IMR-90 (cell line): ENCODE results near the gene PDZD2. TPM values are rescaled to one million over a fixed set of nuclear protein-coding genes. Genes with fewer than 3 reads are reported as not detected.

Experiments
- ATAC-seq: fragments of 200-7000 bp; cut with Tn5 transposase; 2 replicates; pipeline ENCODE4 v1.9.1; 2020; ENCODE audit warnings: low read depth, mild to moderate bottlenecking, moderate library complexity
- BruUV-seq: library from RNA; stranded (reverse); fragments of 400-500 nt; replicated peaks from 2 replicates; lab custom pipeline; 2021; lab: Mats Ljungman, UMichigan
- CTCF ChIA-PET: fragments of 300-600 bp; formaldehyde crosslinking; extraction: SDS; loops from one replicate; lab custom pipeline; 2021; ENCODE audit warnings: antibody characterized with exemption; lab: Yijun Ruan, JAX
- POLR2A ChIA-PET: fragments of 300-600 bp; sonication (Branson Sonifier 250); formaldehyde crosslinking; loops from one replicate; lab custom pipeline; 2022; ENCODE audit warnings: antibody characterized with exemption; ENCODE audit not compliant: unreplicated experiment; lab: Charles Lee
- DNase-seq: peaks from one replicate; pipeline ENCODE4 v3.0.0; 2013
- H2AFZ ChIP-seq: replicated peaks from 2 replicates; pipeline ENCODE3; 2013; ENCODE audit warnings: low read length, mild to moderate bottlenecking; ENCODE audit not compliant: poor library complexity
- H2AK5ac ChIP-seq: 2 replicates; pipeline ENCODE4 v1.6.1; 2013; ENCODE audit warnings: low read depth, low read length, inconsistent platforms
- H2AK9ac ChIP-seq: replicated peaks from 2 replicates; pipeline ENCODE3; 2013; ENCODE audit warnings: mild to moderate bottlenecking, low read depth, low read length, moderate library complexity; ENCODE audit not compliant: poor library complexity
- H2BK120ac ChIP-seq: 2 replicates; pipeline ENCODE4 v1.6.1; 2013; ENCODE audit warnings: low read depth, low read length, inconsistent platforms
- H2BK15ac ChIP-seq: 3 replicates; pipeline ENCODE4 v1.6.1; 2013; ENCODE audit warnings: low read depth, low read length, inconsistent platforms
- H2BK20ac ChIP-seq: 2 replicates; pipeline ENCODE4 v1.6.1; 2013; ENCODE audit warnings: low read depth, mild to moderate bottlenecking, inconsistent platforms, low read length, moderate library complexity
- H2BK5ac ChIP-seq: 2 replicates; pipeline ENCODE4 v1.6.1; 2013; ENCODE audit warnings: mild to moderate bottlenecking, low read depth, low read length, inconsistent platforms; ENCODE audit not compliant: poor library complexity, severe bottlenecking
- H3K14ac ChIP-seq: replicated peaks from 2 replicates; pipeline ENCODE4 v1.6.1; 2013; ENCODE audit warnings: low read depth, low read length, inconsistent platforms
- H3K18ac ChIP-seq: 2 replicates; pipeline ENCODE4 v1.6.1; 2013; ENCODE audit warnings: low read depth, low read length, control low read depth
- H3K23ac ChIP-seq: 2 replicates; pipeline ENCODE4 v1.6.1; 2013; ENCODE audit warnings: low read depth, low read length, inconsistent platforms
- H3K27ac ChIP-seq: 2 replicates; pipeline ENCODE4 v1.5.1; 2013; ENCODE audit warnings: mild to moderate bottlenecking, control low read depth, low read length; ENCODE audit not compliant: insufficient read depth
- H3K27me3 ChIP-seq: 2 replicates; pipeline ENCODE4 v1.6.1; 2013; ENCODE audit warnings: low read length; ENCODE audit not compliant: control insufficient read depth, insufficient read depth
- H3K36me3 ChIP-seq: 2 replicates; pipeline ENCODE4 v1.6.1; 2013; ENCODE audit warnings: low read length, mixed read lengths; ENCODE audit not compliant: control insufficient read depth, insufficient read depth
- H3K4ac ChIP-seq: 2 replicates; pipeline ENCODE4 v1.6.1; 2013; ENCODE audit warnings: low read depth, low read length, inconsistent platforms
- H3K4me1 ChIP-seq: 2 replicates; pipeline ENCODE4 v1.6.1; 2013; ENCODE audit warnings: low read length, mixed read lengths; ENCODE audit not compliant: control insufficient read depth, insufficient read depth
- H3K4me2 ChIP-seq: 2 replicates; pipeline ENCODE4 v1.6.1; 2013; ENCODE audit warnings: low read depth, mild to moderate bottlenecking, control low read depth, low read length, moderate library complexity
- H3K4me3 ChIP-seq: 2 replicates; pipeline ENCODE4 v1.5.1; 2013; ENCODE audit warnings: low read depth, mild to moderate bottlenecking, control low read depth, low read length, moderate library complexity; ENCODE audit not compliant: insufficient read depth
- H3K56ac ChIP-seq: 2 replicates; pipeline ENCODE4 v1.6.1; 2013; ENCODE audit warnings: low read length, inconsistent platforms; ENCODE audit not compliant: insufficient read depth; ENCODE audit errors: extremely low read depth
- H3K79me1 ChIP-seq, 2 experiments: 2 replicates each; pipeline ENCODE4 v1.6.1; 2013; ENCODE audit warnings: low read length in 2 of 2, inconsistent platforms in 1 of 2, low read depth in 1 of 2
- H3K9ac ChIP-seq: 2 replicates; pipeline ENCODE4 v1.6.1; 2013; ENCODE audit warnings: low read depth, low read length, control low read depth
- H3K9me1 ChIP-seq: 2 replicates; pipeline ENCODE4 v1.6.1; 2013; ENCODE audit warnings: low read length, inconsistent platforms; ENCODE audit not compliant: insufficient read depth
- H3K9me3 ChIP-seq: 2 replicates; pipeline ENCODE4 v1.6.1; 2013; ENCODE audit warnings: low read length; ENCODE audit not compliant: control insufficient read depth, insufficient read depth
- H4K20me1 ChIP-seq: 2 replicates; pipeline ENCODE4 v1.6.1; 2013; ENCODE audit warnings: low read length, inconsistent platforms; ENCODE audit not compliant: insufficient read depth
- H4K5ac ChIP-seq: 2 replicates; pipeline ENCODE4 v1.6.1; 2013; ENCODE audit warnings: mild to moderate bottlenecking, low read depth, low read length, control low read depth
- H4K8ac ChIP-seq, 2 experiments: 2 replicates each; pipeline ENCODE4 v1.6.1; 2013; ENCODE audit warnings: low read depth in 2 of 2, low read length in 2 of 2, control low read depth in 1 of 2, inconsistent platforms in 1 of 2
- H4K91ac ChIP-seq: 2 replicates; pipeline ENCODE4 v1.6.1; 2013; ENCODE audit warnings: low read depth, low read length, inconsistent platforms; ENCODE audit not compliant: insufficient read depth
- BHLHE40 ChIP-seq: fragments of 150-350 bp; IDR thresholded peaks from 2 replicates; pipeline ENCODE4 v1.6.1; 2016; ENCODE audit warnings: mild to moderate bottlenecking, low read depth, low read length
- CTCF ChIP-seq: conservative IDR thresholded peaks from 2 replicates; pipeline ENCODE4 v1.5.1; 2012; ENCODE audit warnings: mild to moderate bottlenecking, low read depth, low read length, improper control_type of control experiment
- dilution Hi-C: fragments of 300-500 bp; cut with HindIII; formaldehyde crosslinking; loops from one replicate; pipeline ENCODE4 v1.14.3; 2018; ENCODE audit warnings: low sequenced_read_pairs; ENCODE audit not compliant: unreplicated experiment
- in situ Hi-C: fragments of 300-500 bp; cut with MboI; formaldehyde crosslinking; loops from 3 replicates; pipeline ENCODE4 v1.14.3; 2019; ENCODE audit warnings: low sequenced_read_pairs, inconsistent platforms, mixed read lengths
- intact Hi-C: fragments of 100-400 bp; cut with micrococcal nuclease; formaldehyde crosslinking; loops from 2 replicates; pipeline ENCODE4 v1.10.0; 2022
- polyA plus RNA-seq, 3 experiments: library from polyadenylated mRNA; depleted of rRNA; stranded (reverse); fragments of >200 nt; gene quantifications; 2 replicates each; pipeline ENCODE4 v1.2.3, GENCODE V29; 2012; ENCODE audit warnings: low replicate concordance in 1 of 3
- total RNA-seq: library from RNA; depleted of rRNA; stranded (reverse); fragments of >200 nt; gene quantifications from 2 replicates; pipeline ENCODE4 v1.2.3, GENCODE V29; 2012

The PDZD2 gene
- total and polyA plus RNA-seq, 2 of the 4 experiments (the other 2 are of a cell fraction), result under 0.01 to 0.02 TPM

DNA sequence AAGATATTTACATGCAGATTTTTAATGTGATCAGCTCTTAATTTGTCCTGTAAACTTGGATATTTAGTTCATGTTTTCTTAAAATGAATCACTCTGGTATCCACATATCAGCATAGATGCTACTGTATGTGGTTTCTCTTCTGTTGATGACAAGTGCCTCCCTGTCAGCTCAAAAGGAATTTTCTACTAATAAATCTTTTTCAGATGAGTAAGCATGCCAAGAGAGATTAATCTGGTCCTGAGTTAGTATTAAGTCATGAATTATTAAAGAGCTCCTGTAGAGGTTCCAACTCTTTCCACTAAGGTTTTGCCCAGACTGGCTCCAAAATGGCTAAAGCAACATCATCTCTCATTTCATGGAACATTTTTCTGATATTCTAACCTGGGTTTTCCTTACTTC lies 406.0 kb downstream of the PDZD2 start:
- no peak overlapping the region for H4K8ac ChIP-seq
- no peak overlapping the region for H3K56ac ChIP-seq
- no peak overlapping the region for H3K9ac ChIP-seq
- dilution Hi-C loops, result no loop called here
- H2BK120ac ChIP-seq, result no peak overlapping the region
- no peaks in the 10 kb centered on the region for H4K20me1 ChIP-seq
- no peak overlapping the region for H2AFZ ChIP-seq
- in situ Hi-C loops, result no loop called here
- peak; percentile 33; the same call in 1 of the 2 replicates for TF ChIP-seq BHLHE40
- TF ChIP-seq CTCF, result no peak
- H3K27ac ChIP-seq, result no peak overlapping the region
- peak overlapping the region; percentile 13; the same call in 1 of the 2 replicates for H3K4me2 ChIP-seq
- CTCF ChIA-PET, result no interaction called here
- H3K9me3 ChIP-seq, result peaks cover 4% of the 10 kb centered on the region; the same call in 1 of the 2 replicates
- H3K18ac ChIP-seq, result no peak overlapping the region
- POLR2A ChIA-PET, result no interaction called here
- no peak overlapping the region for H3K4ac ChIP-seq
- H2BK20ac ChIP-seq, result no peak overlapping the region
- BruUV-seq, result no TSS peak
- no peak overlapping the region for H3K23ac ChIP-seq
- H3K79me1 ChIP-seq, result no peaks in the 10 kb centered on the region
- no peak overlapping the region for H3K14ac ChIP-seq
- H3K36me3 ChIP-seq, result no peaks in the 10 kb centered on the region
- ATAC-seq, result peak; percentile 61
- H3K27me3 ChIP-seq, result peaks cover 34% of the 10 kb centered on the region
- no peak overlapping the region for H2AK9ac ChIP-seq
- H3K9me1 ChIP-seq, result no peaks in the 10 kb centered on the region; the same call in 1 of the 2 replicates
- no peak overlapping the region for H4K91ac ChIP-seq
- no peak overlapping the region for H2BK15ac ChIP-seq
- no peak overlapping the region for H3K4me3 ChIP-seq
- intact Hi-C loops, result no loop called here
- H2BK5ac ChIP-seq, result no peak overlapping the region
- peak; percentile 42 for DNase-seq
- H2AK5ac ChIP-seq, result no peak overlapping the region
- H3K4me1 ChIP-seq, result no peaks in the 10 kb centered on the region; the same call in 1 of the 2 replicates
- no peak overlapping the region for H4K5ac ChIP-seq
